ENCODE data around the gene HSPA14. TPM values are rescaled to one million over a fixed set of nuclear protein-coding genes. Genes with fewer than 3 reads are reported as not detected.
A peak's percentile ranks its signal among the peaks of the same experiment; 100 is the strongest.
"Not testable (repeated sequence)": the region's sequence is repeated elsewhere in the genome, so short reads cannot be mapped to it uniquely, and the experiment has no call there.

The HSPA14 gene
- total RNA-seq, 2 donors from 2014 or later = 23.3 to 40.9 TPM

DNA sequence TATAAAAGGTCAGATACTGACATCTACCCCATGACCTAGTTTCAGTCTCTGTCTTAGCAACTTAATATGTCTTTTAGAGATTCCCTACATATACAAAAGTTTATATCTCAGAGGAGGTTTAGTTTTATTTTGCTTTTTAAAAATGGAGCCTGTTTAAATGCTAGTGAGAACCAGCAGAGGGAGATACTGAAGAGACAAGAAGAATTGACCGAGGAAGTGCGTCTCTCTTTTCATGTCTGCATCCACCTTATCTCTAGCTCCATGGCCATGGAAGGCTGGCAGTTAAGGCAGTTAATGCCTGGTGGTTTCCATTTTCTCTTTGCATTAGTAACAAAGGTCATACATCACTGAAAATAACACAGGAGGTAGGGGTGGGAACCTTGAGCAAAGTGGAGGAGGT lies 51.2 kb downstream of the HSPA14 start:
- Mint-ChIP-seq H3K4me3 (no peak overlapping the region), H3K36me3 (ENCODE audit: low read depth) (no peaks in the 10 kb centered on the region), H3K4me1 (peaks cover 7% of the 10 kb centered on the region), H3K27ac (peak overlapping the region; percentile 29), H3K27me3 (no peaks in the 10 kb centered on the region), H3K9me3 (no peaks in the 10 kb centered on the region)
- peak; percentile 32 for ATAC-seq (replicated peaks)

DNA sequence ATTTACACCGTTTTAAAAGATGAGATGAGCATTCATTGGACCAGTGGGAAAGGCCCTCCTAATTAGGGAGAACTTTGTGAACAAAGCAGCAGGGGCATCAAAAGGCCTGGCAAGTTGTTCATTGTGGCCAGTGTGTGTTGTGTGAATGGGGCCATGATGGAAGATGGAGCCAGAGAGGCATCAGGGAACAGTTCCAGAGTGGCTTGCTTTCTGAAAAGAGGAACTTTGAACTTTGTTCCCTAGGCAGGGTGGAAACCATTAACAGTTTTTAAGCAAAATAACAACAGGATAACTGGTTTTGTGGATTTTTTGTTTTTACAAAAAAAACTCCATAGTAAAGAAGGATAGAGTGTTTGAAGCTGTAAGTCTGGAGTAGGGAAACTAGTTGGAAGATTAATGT lies 53.0 kb downstream of the HSPA14 start:
- no peak for ATAC-seq (replicated peaks)
- H3K9me3 Mint-ChIP-seq = no peaks in the 10 kb centered on the region
- H3K4me3 Mint-ChIP-seq = no peak overlapping the region
- no peak overlapping the region for H3K27ac Mint-ChIP-seq
- no peaks in the 10 kb centered on the region for H3K36me3 Mint-ChIP-seq (ENCODE audit: low read depth)
- no peaks in the 10 kb centered on the region for H3K27me3 Mint-ChIP-seq
- H3K4me1 Mint-ChIP-seq = peaks cover 7% of the 10 kb centered on the region

DNA sequence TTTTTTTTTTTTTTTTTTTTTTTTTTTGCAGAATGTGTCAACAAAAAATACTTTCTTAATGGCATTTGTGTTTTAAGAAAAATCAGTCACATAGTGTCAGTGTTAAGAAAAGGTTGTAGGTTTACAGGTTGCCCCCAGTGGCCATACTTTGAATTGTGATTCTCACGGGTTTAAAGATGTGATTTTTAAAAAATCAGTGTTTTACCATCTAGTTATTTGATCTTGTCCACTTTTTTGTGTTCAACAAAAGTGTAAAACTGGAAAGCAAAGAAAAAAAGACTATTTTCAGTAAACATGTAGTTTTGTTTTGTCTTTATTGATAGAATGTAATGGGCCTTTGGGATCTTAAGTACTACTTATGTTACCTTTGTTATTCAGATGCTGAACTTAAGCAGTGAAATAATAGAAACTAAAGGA lies 66.2 kb downstream of the HSPA14 start:
- Mint-ChIP-seq H3K36me3 (ENCODE audit: low read depth) (peaks cover 77% of the 10 kb centered on the region), H3K9me3 (no peaks in the 10 kb centered on the region), H3K4me3 (no peak overlapping the region), H3K27ac (no peak overlapping the region), H3K4me1 (no peaks in the 10 kb centered on the region), H3K27me3 (no peaks in the 10 kb centered on the region)
- ATAC-seq (replicated peaks) = no peak

DNA sequence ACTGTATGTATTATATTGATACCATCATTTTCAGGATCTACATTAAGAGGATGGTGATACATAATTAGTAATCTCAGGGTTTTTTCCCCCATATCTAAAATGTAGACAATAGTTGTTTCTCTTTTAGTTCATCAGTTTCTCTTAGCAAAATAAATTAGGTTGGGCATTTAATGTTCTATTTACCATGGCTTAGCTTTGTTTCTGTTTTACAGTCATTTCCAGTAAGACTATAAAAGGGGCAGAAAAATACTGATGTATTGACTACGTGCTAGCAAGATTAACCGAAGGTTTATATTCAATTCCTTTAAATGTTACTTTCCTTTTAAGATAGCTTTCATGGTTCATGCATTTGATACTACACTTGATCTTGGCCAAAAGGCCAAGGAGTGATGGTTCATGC lies 66.8 kb downstream of the HSPA14 start:
- Mint-ChIP-seq H3K27me3 (no peaks in the 10 kb centered on the region), H3K4me1 (no peaks in the 10 kb centered on the region), H3K9me3 (no peaks in the 10 kb centered on the region), H3K27ac (no peak overlapping the region), H3K4me3 (no peak overlapping the region), H3K36me3 (ENCODE audit: low read depth) (peaks cover 78% of the 10 kb centered on the region)
- ATAC-seq (replicated peaks) = no peak

DNA sequence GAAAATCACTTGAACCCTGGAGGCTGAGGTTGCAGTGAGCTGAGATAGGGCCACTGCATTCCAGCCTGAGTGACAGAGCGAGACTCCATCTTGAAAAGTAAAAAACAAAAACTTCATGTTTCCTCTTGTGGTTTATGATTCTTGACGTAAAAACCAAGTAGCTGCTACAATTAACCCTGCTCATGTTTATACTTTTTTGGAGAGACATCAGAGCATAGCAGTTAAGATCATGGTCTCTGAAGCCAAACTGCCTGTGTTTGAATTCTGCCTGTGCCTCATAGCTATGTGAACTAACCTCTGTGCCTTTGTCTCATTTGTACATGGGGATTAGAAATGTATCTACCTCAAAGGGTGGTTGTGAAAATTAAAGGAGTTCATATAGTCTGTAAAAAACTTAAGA lies 67.8 kb downstream of the HSPA14 start:
- H3K36me3 Mint-ChIP-seq (ENCODE audit: low read depth) = peaks cover 79% of the 10 kb centered on the region
- no peak overlapping the region for H3K27ac Mint-ChIP-seq
- no peaks in the 10 kb centered on the region for H3K4me1 Mint-ChIP-seq
- no peaks in the 10 kb centered on the region for H3K27me3 Mint-ChIP-seq
- H3K9me3 Mint-ChIP-seq = no peaks in the 10 kb centered on the region
- no peak overlapping the region for H3K4me3 Mint-ChIP-seq
- ATAC-seq (replicated peaks) = no peak

DNA sequence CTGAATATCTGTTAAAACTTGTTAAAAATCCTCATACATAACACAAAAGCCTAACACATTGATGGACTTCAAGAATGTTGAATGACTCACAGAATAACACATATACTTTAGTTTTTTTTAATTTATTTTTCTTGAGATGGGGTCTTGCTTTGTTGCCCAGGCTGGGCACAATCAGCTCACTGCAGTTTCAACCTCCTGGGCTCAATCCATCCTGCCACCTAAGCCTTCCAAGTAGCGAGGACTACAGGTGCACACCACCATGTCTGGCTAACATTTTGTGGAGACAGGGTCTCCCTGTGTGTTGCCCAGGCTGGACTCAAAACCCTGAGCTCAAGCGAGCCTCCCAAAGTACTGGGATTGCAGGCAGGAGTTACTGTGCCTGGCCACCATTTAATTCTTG lies 68.7 kb downstream of the HSPA14 start:
- no peaks in the 10 kb centered on the region for H3K27me3 Mint-ChIP-seq
- H3K27ac Mint-ChIP-seq = no peak overlapping the region
- H3K36me3 Mint-ChIP-seq (ENCODE audit: low read depth) = peaks cover 85% of the 10 kb centered on the region
- no peaks in the 10 kb centered on the region for H3K4me1 Mint-ChIP-seq
- H3K9me3 Mint-ChIP-seq = no peaks in the 10 kb centered on the region
- no peak for ATAC-seq (replicated peaks)
- no peak overlapping the region for H3K4me3 Mint-ChIP-seq

DNA sequence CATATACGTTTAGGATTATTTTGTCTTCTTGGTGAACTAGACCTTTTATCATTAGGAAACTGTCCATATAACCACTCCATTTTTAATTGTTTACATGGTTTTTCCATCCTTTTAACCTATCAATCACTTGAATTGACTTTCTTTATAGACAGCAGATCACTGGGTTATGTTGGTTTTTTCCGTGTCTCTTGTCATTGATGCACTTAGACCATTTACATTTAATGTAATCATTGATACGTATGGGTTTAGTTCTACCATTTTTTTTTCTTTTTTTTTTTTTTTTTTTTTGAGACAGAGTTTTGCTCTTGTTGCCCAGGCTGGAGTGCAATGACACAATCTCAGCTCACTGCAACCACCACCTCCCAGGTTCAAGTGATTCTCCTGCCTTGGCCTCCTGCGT lies 69.5 kb downstream of the HSPA14 start:
- H3K4me1 Mint-ChIP-seq; H3K4me3 Mint-ChIP-seq; ATAC-seq (replicated peaks); H3K27ac Mint-ChIP-seq; H3K27me3 Mint-ChIP-seq; H3K9me3 Mint-ChIP-seq: not testable (repeated sequence)
- peaks cover 90% of the 10 kb centered on the region for H3K36me3 Mint-ChIP-seq (ENCODE audit: low read depth)

DNA sequence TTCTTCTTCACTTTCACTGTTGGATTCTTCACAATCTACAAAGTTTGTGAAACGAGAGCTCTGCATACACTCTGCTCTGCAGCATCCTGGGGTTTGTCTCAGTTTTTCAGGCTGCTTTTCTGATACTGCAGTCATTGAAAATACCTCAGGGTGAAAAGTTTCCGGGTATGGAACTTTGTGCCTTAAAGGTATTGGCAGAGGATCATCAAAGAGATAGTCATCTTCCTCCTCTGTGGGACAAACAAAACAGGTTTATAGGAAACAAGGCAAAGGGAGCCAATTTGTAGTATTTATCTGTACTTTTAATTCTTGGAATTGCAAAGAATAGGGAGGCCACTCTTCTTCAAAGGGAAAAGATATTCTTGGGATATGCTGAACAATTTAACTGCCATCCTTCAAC lies 71.0 kb downstream of the HSPA14 start:
- Mint-ChIP-seq H3K36me3 (ENCODE audit: low read depth) (peaks cover 98% of the 10 kb centered on the region), H3K9me3 (no peaks in the 10 kb centered on the region), H3K4me1 (no peaks in the 10 kb centered on the region), H3K4me3 (no peak overlapping the region), H3K27ac (no peak overlapping the region), H3K27me3 (no peaks in the 10 kb centered on the region)
- ATAC-seq (replicated peaks) = no peak

DNA sequence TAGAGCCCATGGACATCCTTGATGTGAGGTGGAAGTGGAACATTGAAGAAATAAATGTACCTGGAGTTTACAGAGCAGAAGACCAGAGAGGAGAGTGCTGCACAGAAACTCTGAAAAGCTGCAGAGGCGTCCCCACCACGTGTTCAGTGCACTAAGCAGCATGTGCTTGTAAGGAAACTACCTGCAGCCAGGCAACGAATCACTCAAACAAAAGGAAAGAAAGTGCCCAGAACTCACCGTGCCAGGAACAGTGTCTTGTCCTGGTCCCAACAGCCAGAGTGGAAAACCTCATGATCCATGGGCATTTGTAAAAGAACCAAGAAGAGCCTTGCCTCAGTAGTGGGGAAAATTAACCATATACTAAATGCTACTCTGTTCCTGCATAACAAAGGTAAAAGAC lies 72.8 kb downstream of the HSPA14 start:
- Mint-ChIP-seq H3K4me1 (peaks cover 5% of the 10 kb centered on the region), H3K9me3 (peaks cover 2% of the 10 kb centered on the region), H3K27ac (no peak overlapping the region), H3K36me3 (ENCODE audit: low read depth) (peaks cover 100% of the 10 kb centered on the region), H3K27me3 (no peaks in the 10 kb centered on the region), H3K4me3 (no peak overlapping the region)
- no peak for ATAC-seq (replicated peaks)

DNA sequence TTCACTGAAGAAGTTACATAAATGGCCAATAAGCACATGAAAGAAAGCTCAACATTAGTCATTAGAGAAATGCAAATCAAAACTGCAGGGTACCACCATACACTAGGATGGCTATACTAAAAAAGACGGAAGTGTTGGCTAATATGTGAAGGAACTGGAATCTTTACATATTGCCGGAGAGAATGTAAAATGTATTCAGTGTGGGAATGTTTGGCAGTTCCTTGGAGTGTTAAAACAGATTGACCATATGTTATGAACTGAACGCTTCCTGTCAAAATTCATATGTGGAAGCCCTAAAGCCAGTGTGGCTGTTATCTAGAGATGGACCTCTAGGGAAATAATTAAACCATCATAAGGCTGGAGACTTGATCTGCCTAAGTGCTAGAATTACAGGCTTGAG lies 73.7 kb downstream of the HSPA14 start:
- Mint-ChIP-seq H3K27ac (no peak overlapping the region), H3K36me3 (ENCODE audit: low read depth) (peaks cover 100% of the 10 kb centered on the region), H3K9me3 (peaks cover 4% of the 10 kb centered on the region), H3K27me3 (no peaks in the 10 kb centered on the region), H3K4me3 (no peak overlapping the region), H3K4me1 (peaks cover 8% of the 10 kb centered on the region)
- ATAC-seq (replicated peaks) = no peak

DNA sequence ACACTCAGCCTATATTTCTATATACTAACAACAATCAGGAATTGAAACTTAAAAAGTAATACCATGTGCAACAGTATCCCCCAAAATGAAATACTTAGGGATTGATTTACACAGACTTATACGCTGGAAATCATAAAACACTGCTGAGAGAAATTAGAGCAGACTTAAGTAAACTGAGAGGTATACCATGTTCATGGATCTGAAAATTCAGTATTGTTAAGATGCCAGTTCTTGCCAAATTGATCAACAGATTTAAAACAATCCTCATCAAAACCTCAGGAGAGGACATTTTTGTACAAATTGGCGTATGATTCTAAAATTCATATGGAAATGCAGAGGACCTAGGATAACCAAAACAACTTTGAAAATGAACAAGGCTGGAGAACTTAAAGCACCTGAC lies 78.5 kb downstream of the HSPA14 start:
- H3K4me3 Mint-ChIP-seq = no peak overlapping the region
- ATAC-seq (replicated peaks) = no peak
- H3K27ac Mint-ChIP-seq = no peak overlapping the region
- peaks cover 4% of the 10 kb centered on the region for H3K9me3 Mint-ChIP-seq
- H3K36me3 Mint-ChIP-seq (ENCODE audit: low read depth) = peaks cover 100% of the 10 kb centered on the region
- H3K27me3 Mint-ChIP-seq = no peaks in the 10 kb centered on the region
- H3K4me1 Mint-ChIP-seq = peaks cover 10% of the 10 kb centered on the region

DNA sequence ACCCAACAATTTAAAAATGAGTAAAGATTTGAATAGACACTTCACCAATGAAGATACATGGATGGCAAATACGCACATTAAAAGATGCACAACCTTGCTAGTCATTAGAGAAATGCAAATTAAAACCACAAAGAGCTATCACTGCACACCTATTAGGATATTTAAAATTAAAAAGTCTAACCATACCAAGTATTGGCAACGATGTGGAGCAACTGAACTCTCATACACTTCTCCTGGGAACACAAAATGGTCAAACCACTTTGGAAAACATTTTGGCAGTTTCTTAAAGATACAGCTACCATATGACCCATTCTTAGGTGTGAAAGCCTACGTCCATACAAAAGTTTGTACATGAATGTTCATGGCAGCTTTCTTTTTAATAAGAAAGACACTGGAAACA lies 79.7 kb downstream of the HSPA14 start:
- Mint-ChIP-seq H3K36me3 (ENCODE audit: low read depth) (peaks cover 100% of the 10 kb centered on the region), H3K9me3 (peaks cover 4% of the 10 kb centered on the region), H3K27ac (no peak overlapping the region), H3K27me3 (no peaks in the 10 kb centered on the region), H3K4me1 (peaks cover 13% of the 10 kb centered on the region), H3K4me3 (no peak overlapping the region)
- no peak for ATAC-seq (replicated peaks)

DNA sequence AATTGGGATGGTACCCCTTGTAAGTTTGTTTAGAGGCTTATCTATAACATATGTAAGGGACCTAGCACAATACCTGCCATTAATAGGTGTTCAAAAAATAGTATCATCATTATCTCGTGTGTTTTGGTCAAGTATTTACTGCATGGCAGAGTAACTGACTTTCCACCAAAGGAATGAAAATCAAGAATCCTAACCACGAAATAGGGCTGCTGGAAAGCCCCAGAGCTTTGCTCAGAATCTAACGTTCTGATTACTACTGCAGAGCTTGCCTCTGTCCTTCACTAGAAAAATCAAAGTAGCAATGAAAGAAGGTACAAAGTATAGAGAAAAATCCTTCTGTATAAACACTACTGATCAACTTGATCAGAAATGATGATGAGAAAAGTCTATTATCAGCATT lies 80.9 kb downstream of the HSPA14 start:
- H3K4me1 Mint-ChIP-seq = peaks cover 13% of the 10 kb centered on the region
- peaks cover 100% of the 10 kb centered on the region for H3K36me3 Mint-ChIP-seq (ENCODE audit: low read depth)
- peaks cover 4% of the 10 kb centered on the region for H3K9me3 Mint-ChIP-seq
- H3K27me3 Mint-ChIP-seq = no peaks in the 10 kb centered on the region
- ATAC-seq (replicated peaks) = no peak
- no peak overlapping the region for H3K27ac Mint-ChIP-seq
- no peak overlapping the region for H3K4me3 Mint-ChIP-seq

Other genes starting within 250 kb of the HSPA14 start
- 100 to 1,000 TPM; 143 to 188 TPM for gene FAM107B, start 63.4 kb upstream of the HSPA14 start, total RNA-seq
- 1 to 10 TPM in 1 of 2 donors, under 1 TPM in 1; 0.58 to 1.5 TPM for gene CDNF, start 269 bp upstream of the HSPA14 start, total RNA-seq
- 10 to 100 TPM; 15.7 to 23.4 TPM for gene MSANTD7, start within 50 bp of the HSPA14 start, total RNA-seq
- gene SUV39H2, start 40.6 kb downstream of the HSPA14 start, total RNA-seq = 10 to 100 TPM; 24.0 to 38.4 TPM
- gene DCLRE1C, start 115.8 kb downstream of the HSPA14 start, total RNA-seq = 10 to 100 TPM; 16.5 to 20.1 TPM
- gene MEIG1, start 121.1 kb downstream of the HSPA14 start, total RNA-seq = under 1 TPM in 1 of 2 donors, not detected in 1; 0.48 TPM
- 1 to 10 TPM; 1.3 to 6.6 TPM for gene OLAH, start 205.6 kb downstream of the HSPA14 start, total RNA-seq